IPS-11a (cell line): ENCODE results near the gene TRIOBP.
"Not testable (repeated sequence)": the region's sequence is repeated elsewhere in the genome, so short reads cannot be mapped to it uniquely, and the experiment has no call there.

ENCODE experiments used
- H3K4me3 ChIP-seq: one replicate; pipeline ENCODE4 v1.5.1; 2013; ENCODE audit warnings: low read depth, low read length, control low read depth

The TRIOBP gene

GRCh38 chr22:37686002-37686982 is 10.6 kb upstream of the TRIOBP start, which contains the start of gene NOL12:
TSS of gene NOL12 (plus strand) at chr22:37686343. CDS start at chr22:37686393, 50 bp downstream.
- H3K4me3 ChIP-seq = peak within 1 kb of the TSS; percentile 94

GRCh38 chr22:37690407-37690806 is 6.4 kb upstream of the TRIOBP start:
- H3K4me3 ChIP-seq = no peak overlapping the region

GRCh38 chr22:37690901-37691504 is 5.8 kb upstream of the TRIOBP start:
- no peak overlapping the region for H3K4me3 ChIP-seq

- no peak overlapping the region for H3K4me3 ChIP-seq
These were observed 4.1 kb upstream of the TRIOBP start for GRCh38 chr22:37692627-37693285.

GRCh38 chr22:37694131-37694530 is 2.7 kb upstream of the TRIOBP start:
- H3K4me3 ChIP-seq = not testable (repeated sequence)

GRCh38 chr22:37696260-37696656 is 590 bp upstream of the TRIOBP start:
- not testable (repeated sequence) for H3K4me3 ChIP-seq

GRCh38 chr22:37697538-37697835 is 639 bp downstream of the TRIOBP start:
- peak overlapping the region; percentile 58 for H3K4me3 ChIP-seq

- H3K4me3 ChIP-seq = no peak overlapping the region
These were observed 4.4 kb downstream of the TRIOBP start for GRCh38 chr22:37701141-37701786.

- no peak overlapping the region for H3K4me3 ChIP-seq
These were observed 7.1 kb downstream of the TRIOBP start for GRCh38 chr22:37703906-37704305.

GRCh38 chr22:37704645-37705044 is 7.8 kb downstream of the TRIOBP start:
- H3K4me3 ChIP-seq = no peak overlapping the region

- no peak overlapping the region for H3K4me3 ChIP-seq
These were observed 8.4 kb downstream of the TRIOBP start for GRCh38 chr22:37705205-37705604.

- H3K4me3 ChIP-seq = no peak overlapping the region
These were observed 12.0 kb downstream of the TRIOBP start for GRCh38 chr22:37708580-37709444.

GRCh38 chr22:37709445-37709765 is 12.6 kb downstream of the TRIOBP start:
- no peak overlapping the region for H3K4me3 ChIP-seq

- no peak overlapping the region for H3K4me3 ChIP-seq
These were observed 13.8 kb downstream of the TRIOBP start for GRCh38 chr22:37710675-37711074.

- no peak overlapping the region for H3K4me3 ChIP-seq
These were observed 14.6 kb downstream of the TRIOBP start for GRCh38 chr22:37711490-37711889.

GRCh38 chr22:37713761-37714160 is 16.9 kb downstream of the TRIOBP start:
- no peak overlapping the region for H3K4me3 ChIP-seq

GRCh38 chr22:37714634-37715033 is 17.8 kb downstream of the TRIOBP start:
- H3K4me3 ChIP-seq = no peak overlapping the region

- no peak overlapping the region for H3K4me3 ChIP-seq
These were observed 18.9 kb downstream of the TRIOBP start for GRCh38 chr22:37715760-37716159.

GRCh38 chr22:37716708-37717107 is 19.9 kb downstream of the TRIOBP start:
- H3K4me3 ChIP-seq = no peak overlapping the region

GRCh38 chr22:37717235-37717634 is 20.4 kb downstream of the TRIOBP start:
- H3K4me3 ChIP-seq = not testable (repeated sequence)
